ENCODE results near the gene PRKAR2A. TPM values are rescaled to one million over a fixed set of nuclear protein-coding genes. Genes with fewer than 3 reads are reported as not detected.

Gene PRKAR2A
- total RNA-seq, 2 donors from 2014 or later = 38.9 to 41.2 TPM

- H3K4me1 ChIP-seq (ENCODE audit: control insufficient read depth, insufficient read depth, low read length) = no peaks in the 10 kb centered on the region
- peak within 1 kb of the TSS; percentile 95 for H3K27ac ChIP-seq (ENCODE audit: low read depth, low read length)
- peak; percentile 100 for DNase-seq
- Mint-ChIP-seq H3K27me3 (ENCODE audit: insufficient read depth) (peaks cover 3% of the 10 kb centered on the region), H3K4me3 (peak within 1 kb of the TSS; percentile 100), H3K36me3 (ENCODE audit: low read depth) (peaks cover 28% of the 10 kb centered on the region), H3K4me1 (peaks cover 20% of the 10 kb centered on the region), H3K9me3 (no peaks in the 10 kb centered on the region), H3K27ac (peak within 1 kb of the TSS; percentile 100)
- peak within 1 kb of the TSS; percentile 100 for H3K9ac ChIP-seq (ENCODE audit: extremely low read depth, low read length, poor library complexity, severe bottlenecking)
- H3K27me3 ChIP-seq (ENCODE audit: control insufficient read depth, insufficient read depth, low read length, poor library complexity, severe bottlenecking) = no peaks in the 10 kb centered on the region
- H3K36me3 ChIP-seq (ENCODE audit: control insufficient read depth, insufficient read depth, low read length) = peaks cover 32% of the 10 kb centered on the region
- TF ChIP-seq CTCF (conservative IDR thresholded peaks at IDR 0.05) = no peak
- H3K4me3 ChIP-seq (ENCODE audit: low read length) = peak within 1 kb of the TSS; percentile 97
- 6 to 7% methylated on average over 32 to 38 of the region's 38 CpGs for WGBS, 2 experiments (ENCODE audit: insufficient coverage in 1 of 2, insufficient read length in 1 of 2)
- no peaks in the 10 kb centered on the region for H3K9me3 ChIP-seq (ENCODE audit: control insufficient read depth, low read length)
Observed at GRCh38 chr3:48716982-48717746, 130.5 kb downstream of the PRKAR2A start, which contains the start of gene IP6K2. TSS of gene IP6K2 (minus strand) at chr3:48717221. CDS start at chr3:48695291, 21,930 bp downstream.

- Histone ChIP-seq H3K9ac (ENCODE audit: extremely low read depth, low read length, poor library complexity, severe bottlenecking) (peak overlapping the region; percentile 100), H3K36me3 (ENCODE audit: control insufficient read depth, insufficient read depth, low read length) (peaks cover 37% of the 10 kb centered on the region), H3K9me3 (ENCODE audit: control insufficient read depth, low read length) (no peaks in the 10 kb centered on the region), H3K27ac (ENCODE audit: low read depth, low read length) (peak overlapping the region; percentile 95), H3K27me3 (ENCODE audit: control insufficient read depth, insufficient read depth, low read length, poor library complexity, severe bottlenecking) (no peaks in the 10 kb centered on the region), H3K4me1 (ENCODE audit: control insufficient read depth, insufficient read depth, low read length) (no peaks in the 10 kb centered on the region), H3K4me3 (ENCODE audit: low read length) (peak overlapping the region; percentile 97)
- 0% methylated on average over 16 of the region's 16 CpGs; no CpG with 5 or more reads in 1 of the 2 experiments for WGBS, 2 experiments (ENCODE audit: insufficient coverage in 1 of 2, insufficient read length in 1 of 2)
- DNase-seq = peak; percentile 64
- peaks cover 33% of the 10 kb centered on the region for H3K36me3 Mint-ChIP-seq (ENCODE audit: low read depth)
- H3K9me3 Mint-ChIP-seq = no peaks in the 10 kb centered on the region
- no peak for TF ChIP-seq CTCF (conservative IDR thresholded peaks at IDR 0.05)
- peak overlapping the region; percentile 100 for H3K27ac Mint-ChIP-seq
- H3K4me3 Mint-ChIP-seq = peak overlapping the region; percentile 100
- H3K4me1 Mint-ChIP-seq = peaks cover 24% of the 10 kb centered on the region
- H3K27me3 Mint-ChIP-seq (ENCODE audit: insufficient read depth) = peaks cover 3% of the 10 kb centered on the region
Observed at GRCh38 chr3:48716508-48716981, 131.1 kb downstream of the PRKAR2A start.

- H3K4me1 Mint-ChIP-seq = peaks cover 29% of the 10 kb centered on the region
- no peaks in the 10 kb centered on the region for H3K4me1 ChIP-seq (ENCODE audit: control insufficient read depth, insufficient read depth, low read length)
- H3K36me3 ChIP-seq (ENCODE audit: control insufficient read depth, insufficient read depth, low read length) = peaks cover 50% of the 10 kb centered on the region
- peaks cover 3% of the 10 kb centered on the region for H3K27me3 Mint-ChIP-seq (ENCODE audit: insufficient read depth)
- H3K9ac ChIP-seq (ENCODE audit: extremely low read depth, low read length, poor library complexity, severe bottlenecking) = peak overlapping the region; percentile 100
- H3K9me3 Mint-ChIP-seq = no peaks in the 10 kb centered on the region
- H3K27ac Mint-ChIP-seq = peak overlapping the region; percentile 100
- H3K4me3 ChIP-seq (ENCODE audit: low read length) = peak overlapping the region; percentile 97
- no peaks in the 10 kb centered on the region for H3K9me3 ChIP-seq (ENCODE audit: control insufficient read depth, low read length)
- H3K27me3 ChIP-seq (ENCODE audit: control insufficient read depth, insufficient read depth, low read length, poor library complexity, severe bottlenecking) = no peaks in the 10 kb centered on the region
- DNase-seq = no peak
- no peak for TF ChIP-seq CTCF (conservative IDR thresholded peaks at IDR 0.05)
- peak overlapping the region; percentile 100 for H3K4me3 Mint-ChIP-seq
- peak overlapping the region; percentile 40 for H3K27ac ChIP-seq (ENCODE audit: low read depth, low read length)
- peaks cover 46% of the 10 kb centered on the region for H3K36me3 Mint-ChIP-seq (ENCODE audit: low read depth)
Observed at GRCh38 chr3:48715174-48715800, 132.4 kb downstream of the PRKAR2A start.
